GM12878 (cell line): ENCODE results near the gene RAB34. TPM values are rescaled to one million over a fixed set of nuclear protein-coding genes. Genes with fewer than 3 reads are reported as not detected.
A peak's percentile ranks its signal among the peaks of the same experiment; 100 is the strongest.

Experiments
- ATAC-seq: fragments of 200-7000 bp; cut with Tn5 transposase; 3 replicates; pipeline ENCODE4 v1.9.1; 2020; ENCODE audit warnings: mild to moderate bottlenecking, moderate library complexity
- BruUV-seq: library from RNA; stranded (reverse); fragments of 400-500 nt; replicated peaks from 2 replicates; lab custom pipeline; 2021; lab: Mats Ljungman, UMichigan
- CTCF ChIA-PET: fragments of 300-600 bp; sonication (Branson Sonifier 250); formaldehyde crosslinking; extraction: SDS; loops from one replicate; lab custom pipeline; 2021; ENCODE audit warnings: inconsistent platforms; lab: Yijun Ruan, JAX
- POLR2A ChIA-PET: fragments of 350-600 bp; formaldehyde crosslinking; extraction: SDS; loops from one replicate; lab custom pipeline; 2021; ENCODE audit warnings: inconsistent platforms; lab: Charles Lee
- RAD21 ChIA-PET: fragments of 300-600 bp; sonication (Branson Sonifier 250); formaldehyde crosslinking; loops from one replicate; lab custom pipeline; 2023; ENCODE audit warnings: antibody characterized with exemption; ENCODE audit not compliant: unreplicated experiment; lab: Charles Lee
- SMC1A ChIA-PET: fragments of 300-600 bp; sonication (Branson Sonifier 250); formaldehyde crosslinking; loops from one replicate; lab custom pipeline; 2023; ENCODE audit not compliant: unreplicated experiment, uncharacterized antibody; lab: Charles Lee
- DNase-seq: peaks from one replicate; pipeline ENCODE4 v3.0.0-alpha.2; 2011; ENCODE audit warnings: low read depth, low spot score
- FAIRE-seq: peaks from 3 replicates; lab custom pipeline; 2011; peaks lifted over from hg19 to GRCh38; lab: Jason Lieb, UNC
- H2AFZ ChIP-seq: 2 replicates; pipeline ENCODE4 v1.6.0; 2011; ENCODE audit warnings: low read depth, low read length, control low read depth; ENCODE audit not compliant: control insufficient read depth
- H3K27ac ChIP-seq: 2 replicates; pipeline ENCODE4 v1.5.1; 2011; ENCODE audit warnings: control low read depth; ENCODE audit not compliant: control insufficient read depth, insufficient read depth
- H3K27me3 ChIP-seq, 2 experiments: replicated peaks in 1 of 2; 2 replicates each; pipeline versions ENCODE4 v1.6.0 to v1.6.1; 2011; ENCODE audit warnings: low read length in 1 of 2; ENCODE audit not compliant: control insufficient read depth in 2 of 2, insufficient read depth in 2 of 2
- H3K36me3 ChIP-seq, 2 experiments: 2 replicates each; pipeline ENCODE4 v1.5.1; 2011; ENCODE audit warnings: low read length in 1 of 2; ENCODE audit not compliant: control insufficient read depth in 2 of 2, insufficient read depth in 2 of 2
- H3K4me1 ChIP-seq: 2 replicates; pipeline ENCODE4 v1.6.1; 2011; ENCODE audit warnings: mild to moderate bottlenecking, low read length, moderate library complexity, mixed read lengths; ENCODE audit not compliant: control insufficient read depth, insufficient read depth
- H3K4me2 ChIP-seq: 2 replicates; pipeline ENCODE4 v1.6.0; 2011; ENCODE audit warnings: control low read depth; ENCODE audit not compliant: control insufficient read depth, insufficient read depth
- H3K4me3 ChIP-seq: fragments of 200-600 bp; sonication (generic); 2 replicates; pipeline ENCODE4 v1.5.1; 2016
- H3K79me2 ChIP-seq: 2 replicates; pipeline ENCODE4 v1.6.0; 2011; ENCODE audit warnings: low read length; ENCODE audit not compliant: control insufficient read depth, insufficient read depth
- H3K9ac ChIP-seq: 2 replicates; pipeline ENCODE4 v1.8.0; 2011; ENCODE audit warnings: low read length, control low read depth, mixed read lengths; ENCODE audit not compliant: control insufficient read depth, insufficient read depth
- H3K9me3 ChIP-seq: replicated peaks from 3 replicates; pipeline ENCODE4 v1.5.1; 2011; ENCODE audit warnings: mild to moderate bottlenecking, low read length; ENCODE audit not compliant: control insufficient read depth, insufficient read depth
- H4K20me1 ChIP-seq: 2 replicates; pipeline ENCODE4 v1.6.0; 2011; ENCODE audit not compliant: control insufficient read depth, insufficient read depth
- BRCA1 ChIP-seq: IDR thresholded peaks from 2 replicates; pipeline ENCODE4 v1.6.1; 2011; ENCODE audit warnings: low read depth, low read length, improper control_type of control experiment
- CBFB ChIP-seq: IDR thresholded peaks from 2 replicates; pipeline ENCODE4 v1.6.1; 2016; ENCODE audit warnings: antibody characterized with exemption, low read depth
- MEF2B ChIP-seq: fragments of 450-650 bp; IDR thresholded peaks from 2 replicates; pipeline ENCODE4 v1.6.1; 2018; ENCODE audit warnings: mild to moderate bottlenecking, moderate library complexity; ENCODE audit not compliant: partially characterized antibody, poor library complexity, severe bottlenecking
- MTA3 ChIP-seq: IDR thresholded peaks from 2 replicates; pipeline ENCODE4 v1.6.1; 2012; ENCODE audit warnings: low read length, inconsistent platforms, borderline replicate concordance
- POLR2A ChIP-seq: IDR thresholded peaks from 2 replicates; pipeline ENCODE4 v1.6.1; 2011; ENCODE audit warnings: low read depth, mild to moderate bottlenecking, low read length
- RB1 ChIP-seq: fragments of 450-650 bp; formaldehyde crosslinking; IDR thresholded peaks from 2 replicates; pipeline ENCODE4 v1.6.1; 2017; ENCODE audit warnings: mild to moderate bottlenecking, borderline replicate concordance
- SIN3A ChIP-seq: IDR thresholded peaks from 2 replicates; pipeline ENCODE4 v1.6.1; 2012; ENCODE audit warnings: low read depth, low read length, improper control_type of control experiment
- SMAD5 ChIP-seq: IDR thresholded peaks from 2 replicates; pipeline ENCODE4 v1.6.1; 2016; ENCODE audit warnings: antibody characterized with exemption, low read depth
- WGBS: methylation state at CpG from one replicate; pipeline ENCODE4 v1.1.6; 2016; ENCODE audit warnings: low lambda C conversion rate; ENCODE audit not compliant: insufficient replicate concordance, insufficient coverage; ENCODE audit errors: missing lambda C conversion rate; 5-methylcytosine and 5-hydroxymethylcytosine counted together
- in situ Hi-C: fragments of 300-500 bp; cut with MboI; formaldehyde crosslinking; loops from 9 replicates; pipeline ENCODE4 v1.14.3; 2018; ENCODE audit warnings: mixed read lengths
- intact Hi-C: fragments of 100-400 bp; cut with micrococcal nuclease; formaldehyde crosslinking; loops from one replicate; pipeline ENCODE4 v1.14.2; 2022; ENCODE audit not compliant: unreplicated experiment
- polyA plus RNA-seq, 11 experiments: library from polyadenylated mRNA; depleted of rRNA in 4 of 11; unstranded in 6 of 11; stranded (reverse) in 5 of 11; fragments of >200 nt; fragmentation: Nextera tagmentation in 4 of 11; fragmentation: Illumina TruSeq in 1 of 11; extraction: Ambion mirVana in 4 of 11; extraction: Trizol in 1 of 11; gene quantifications; 1 replicate in 1 of 11; 2 replicates in 10 of 11; pipeline versions ENCODE4 v1.2.1 to v1.2.3, GENCODE V29; 2011 to 2016; ENCODE audit warnings: inconsistent platforms in 2 of 11, missing spikeins in 2 of 11, low read depth in 1 of 11
- total RNA-seq, 4 experiments: library from RNA; depleted of rRNA in 3 of 4; stranded (reverse); fragments of >200 nt in 3 of 4; fragmentation: Illumina TruSeq in 1 of 4; extraction: Trizol in 1 of 4; gene quantifications; 2 replicates each; pipeline versions ENCODE4 v1.2.1 to v1.2.3, GENCODE V29; 2013 to 2021
- TF ChIP-seq, protein P1 (sequence below): fragments of 450-650 bp; conservative IDR thresholded peaks from 2 replicates; pipeline ENCODE4 v1.6.1; 2017; ENCODE audit warnings: mild to moderate bottlenecking, moderate library complexity

RAB34 gene
- total and polyA plus RNA-seq, 10 of the 15 experiments (the other 5 are each of a cell fraction or from before 2014, with no cell fraction given): 0.37 to 46.4 (median 32.8) TPM

DNA sequence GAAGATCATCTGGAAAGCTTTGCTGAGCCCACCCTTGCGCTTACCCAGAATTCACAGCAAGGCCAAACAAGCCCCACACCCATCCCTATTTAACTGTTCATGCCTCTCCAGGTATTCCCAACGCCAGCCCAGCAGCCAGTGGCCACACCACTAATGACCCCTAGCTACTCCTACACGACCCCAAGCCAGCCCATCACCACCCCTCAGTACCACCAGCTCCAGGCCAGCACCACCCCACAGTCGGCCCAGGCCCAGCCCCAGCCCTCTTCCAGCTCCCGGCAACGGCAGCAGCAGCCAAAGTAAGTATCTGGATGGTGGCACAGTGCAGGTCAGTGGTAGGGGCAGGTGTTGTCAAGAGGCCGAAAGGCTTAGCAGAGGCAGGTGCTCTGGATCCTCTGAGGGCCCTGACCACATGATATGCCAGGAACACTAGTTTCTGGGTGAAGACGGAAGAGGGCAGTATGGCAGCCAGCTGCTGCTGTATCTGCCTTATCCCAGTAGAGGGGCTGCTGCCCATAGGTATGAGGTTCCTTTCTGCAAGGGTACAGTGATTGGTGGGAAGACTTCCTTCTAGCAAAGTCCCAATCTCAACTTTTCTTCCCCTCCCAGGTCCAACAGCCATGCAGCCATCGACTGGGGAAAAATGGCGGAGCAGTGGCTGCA lies 16.7 kb downstream of the RAB34 start (continued):
- TF ChIP-seq SIN3A: no peak
- TF ChIP-seq, protein P1, sequence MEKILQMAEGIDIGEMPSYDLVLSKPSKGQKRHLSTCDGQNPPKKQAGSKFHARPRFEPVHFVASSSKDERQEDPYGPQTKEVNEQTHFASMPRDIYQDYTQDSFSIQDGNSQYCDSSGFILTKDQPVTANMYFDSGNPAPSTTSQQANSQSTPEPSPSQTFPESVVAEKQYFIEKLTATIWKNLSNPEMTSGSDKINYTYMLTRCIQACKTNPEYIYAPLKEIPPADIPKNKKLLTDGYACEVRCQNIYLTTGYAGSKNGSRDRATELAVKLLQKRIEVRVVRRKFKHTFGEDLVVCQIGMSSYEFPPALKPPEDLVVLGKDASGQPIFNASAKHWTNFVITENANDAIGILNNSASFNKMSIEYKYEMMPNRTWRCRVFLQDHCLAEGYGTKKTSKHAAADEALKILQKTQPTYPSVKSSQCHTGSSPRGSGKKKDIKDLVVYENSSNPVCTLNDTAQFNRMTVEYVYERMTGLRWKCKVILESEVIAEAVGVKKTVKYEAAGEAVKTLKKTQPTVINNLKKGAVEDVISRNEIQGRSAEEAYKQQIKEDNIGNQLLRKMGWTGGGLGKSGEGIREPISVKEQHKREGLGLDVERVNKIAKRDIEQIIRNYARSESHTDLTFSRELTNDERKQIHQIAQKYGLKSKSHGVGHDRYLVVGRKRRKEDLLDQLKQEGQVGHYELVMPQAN: no peak
- no peak for TF ChIP-seq SMAD5
- TF ChIP-seq MEF2B: no peak
- no peak for TF ChIP-seq BRCA1
- no peak for TF ChIP-seq CBFB
- TF ChIP-seq MTA3: no peak

DNA sequence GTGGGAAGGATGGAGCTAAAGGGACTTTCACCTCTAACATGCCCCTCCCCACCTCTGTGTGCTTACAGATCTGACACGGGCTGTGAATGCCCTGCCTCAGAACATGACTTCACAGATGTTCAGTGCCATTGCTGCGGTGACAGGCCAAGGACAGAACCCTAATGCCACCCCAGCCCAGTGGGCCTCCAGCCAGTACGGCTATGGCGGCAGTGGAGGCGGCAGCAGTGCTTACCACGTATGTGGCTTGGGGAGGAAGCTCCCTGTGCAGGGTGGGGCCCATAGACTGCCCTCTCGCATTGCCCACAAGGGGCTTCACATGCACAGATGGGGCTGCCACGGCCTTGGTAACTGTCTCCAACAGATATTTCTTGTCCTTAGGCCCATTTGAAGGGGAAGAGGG lies 17.4 kb downstream of the RAB34 start:
- BruUV-seq: no TSS peak
- WGBS: 91% methylated on average over 8 of the region's 8 CpGs
- SMC1A ChIA-PET: no interaction called here

More for the DNA sequence above, 17.4 kb downstream of the RAB34 start:
- peak; percentile 46; the same call in 1 of the 2 replicates for TF ChIP-seq POLR2A
- TF ChIP-seq RB1: no peak
- ATAC-seq (no peak), FAIRE-seq (no peak), DNase-seq (no peak)
- H4K20me1 ChIP-seq: no peaks in the 10 kb centered on the region
- H3K4me1 ChIP-seq: no peaks in the 10 kb centered on the region
- H3K27ac ChIP-seq: no peak overlapping the region
- no peak overlapping the region for H2AFZ ChIP-seq
- H3K9ac ChIP-seq: no peak overlapping the region
- no peak overlapping the region for H3K4me2 ChIP-seq
- H3K9me3 ChIP-seq: no peaks in the 10 kb centered on the region
- H3K4me3 ChIP-seq: no peak overlapping the region
- no peaks in the 10 kb centered on the region for H3K79me2 ChIP-seq
- in situ Hi-C loops: no loop called here
- no peaks in the 10 kb centered on the region for H3K27me3 ChIP-seq
- ChIA-PET RAD21 (no interaction called here), CTCF (no interaction called here), POLR2A (no interaction called here)
- peaks cover 26 to 53% of the 10 kb centered on the region in 2 experiments; a peak in 3 of 4 replicates for H3K36me3 ChIP-seq
- intact Hi-C loops: no loop called here
